Measurements from ENCODE around the gene CENPQ.
"Not testable (repeated sequence)": the region's sequence is repeated elsewhere in the genome, so short reads cannot be mapped to it uniquely, and the experiment has no call there.

DNA sequence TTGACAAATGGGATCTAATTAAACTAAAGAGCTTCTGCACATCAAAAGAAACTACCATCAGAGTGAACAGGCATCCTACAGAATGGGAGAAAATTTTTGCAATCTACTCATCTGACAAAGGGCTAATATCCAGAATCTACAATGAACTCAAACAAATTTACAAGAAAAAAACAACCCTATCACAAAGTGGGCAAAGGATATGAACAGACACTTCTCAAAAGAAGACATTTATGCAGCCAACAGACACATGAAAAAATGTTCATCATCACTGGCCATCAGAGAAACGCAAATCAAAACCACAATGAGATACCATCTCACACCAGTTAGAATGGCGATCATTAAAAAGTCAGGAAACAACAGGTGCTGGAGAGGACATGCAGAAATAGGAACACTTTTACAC is 13.4 kb downstream of the CENPQ start:
- TF ChIP-seq, protein P1, sequence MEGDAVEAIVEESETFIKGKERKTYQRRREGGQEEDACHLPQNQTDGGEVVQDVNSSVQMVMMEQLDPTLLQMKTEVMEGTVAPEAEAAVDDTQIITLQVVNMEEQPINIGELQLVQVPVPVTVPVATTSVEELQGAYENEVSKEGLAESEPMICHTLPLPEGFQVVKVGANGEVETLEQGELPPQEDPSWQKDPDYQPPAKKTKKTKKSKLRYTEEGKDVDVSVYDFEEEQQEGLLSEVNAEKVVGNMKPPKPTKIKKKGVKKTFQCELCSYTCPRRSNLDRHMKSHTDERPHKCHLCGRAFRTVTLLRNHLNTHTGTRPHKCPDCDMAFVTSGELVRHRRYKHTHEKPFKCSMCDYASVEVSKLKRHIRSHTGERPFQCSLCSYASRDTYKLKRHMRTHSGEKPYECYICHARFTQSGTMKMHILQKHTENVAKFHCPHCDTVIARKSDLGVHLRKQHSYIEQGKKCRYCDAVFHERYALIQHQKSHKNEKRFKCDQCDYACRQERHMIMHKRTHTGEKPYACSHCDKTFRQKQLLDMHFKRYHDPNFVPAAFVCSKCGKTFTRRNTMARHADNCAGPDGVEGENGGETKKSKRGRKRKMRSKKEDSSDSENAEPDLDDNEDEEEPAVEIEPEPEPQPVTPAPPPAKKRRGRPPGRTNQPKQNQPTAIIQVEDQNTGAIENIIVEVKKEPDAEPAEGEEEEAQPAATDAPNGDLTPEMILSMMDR (IDR thresholded peaks at IDR 0.05): not testable (repeated sequence)
- not testable (repeated sequence) for TF ChIP-seq POLR2A, EP300, POLR2AphosphoS5 (IDR thresholded peaks at IDR 0.05)
